Vagina (tissue), 2 donors: ENCODE measurements around the gene TMCC2. TPM values are rescaled to one million over a fixed set of nuclear protein-coding genes. Genes with fewer than 3 reads are reported as not detected.

ENCODE experiments used
- DNase-seq, 2 donors: peaks; one replicate each; pipeline ENCODE4 v3.0.0-alpha.2; 2017; ENCODE audit errors: extremely low spot score in 2 of 2
- H3K27ac ChIP-seq: fragments of 200-600 bp; sonication (generic); one replicate; pipeline ENCODE4 v1.5.1; 2019
- H3K27me3 ChIP-seq: fragments of 200-600 bp; sonication (generic); one replicate; pipeline ENCODE4 v1.5.1; 2019
- H3K36me3 ChIP-seq, 2 donors: fragments of 200-600 bp; sonication (generic); one replicate each; pipeline ENCODE4 v1.5.1; 2017 to 2019
- H3K4me1 ChIP-seq: fragments of 200-600 bp; sonication (generic); one replicate; pipeline ENCODE4 v1.5.1; 2019
- H3K4me3 ChIP-seq, 2 donors: fragments of 200-600 bp; sonication (generic); 1 replicate in 1 of 2; 2 replicates in 1 of 2; pipeline ENCODE4 v1.5.1; 2016 to 2019
- H3K9me3 ChIP-seq: fragments of 200-600 bp; sonication (generic); one replicate; pipeline ENCODE4 v1.5.1; 2019
- CTCF ChIP-seq, 3 experiments: fragments of 450-650 bp in 2 of 3; fragments of 200-600 bp in 1 of 3; sonication (generic) in 1 of 3; IDR thresholded peaks; one replicate each; pipeline ENCODE4 v1.5.1; 2017 to 2019; ENCODE audit warnings: antibody characterized with exemption in 3 of 3, mild to moderate bottlenecking in 2 of 3, moderate library complexity in 2 of 3
- POLR2A ChIP-seq, 2 donors: fragments of 450-650 bp; IDR thresholded peaks; one replicate each; pipeline ENCODE4 v1.6.1; 2017; ENCODE audit warnings: antibody characterized with exemption in 2 of 2, mild to moderate bottlenecking in 2 of 2, moderate library complexity in 2 of 2
- POLR2AphosphoS5 ChIP-seq, 2 donors: sonication (generic); formaldehyde crosslinking; IDR thresholded peaks; one replicate each; pipeline ENCODE4 v1.9.0; 2017; ENCODE audit warnings: antibody characterized with exemption in 2 of 2, mild to moderate bottlenecking in 2 of 2, low read depth in 1 of 2; ENCODE audit not compliant: insufficient read depth in 1 of 2
- intact Hi-C: fragments of 100-400 bp; cut with DNase I; formaldehyde crosslinking; loops from one replicate; pipeline ENCODE4 v1.15.1; 2023
- total RNA-seq: library from RNA; depleted of rRNA; stranded (reverse); fragments of >200 nt; gene quantifications from one replicate; pipeline ENCODE4 v1.2.3, GENCODE V29; 2016

TMCC2 gene
- total RNA-seq, 1 donor from 2014 or later = 4.9 TPM

- Histone ChIP-seq H3K9me3 (no peaks in the 10 kb centered on the region), H3K4me1 (peaks cover 32% of the 10 kb centered on the region), H3K27me3 (no peaks in the 10 kb centered on the region), H3K36me3 (no peaks in the 10 kb centered on the region), H3K4me3 (no peak overlapping the region), H3K27ac (no peak overlapping the region)
- intact Hi-C loops = loop anchor here (5.0 kb wide), 1 partner anchor 58 kb away; no protein-coding TSS in a partner anchor
- DNase-seq = no peak
- TF ChIP-seq POLR2A (IDR thresholded peaks at IDR 0.05) (no peak), CTCF (IDR thresholded peaks at IDR 0.05) (no peak), POLR2AphosphoS5 (IDR thresholded peaks at IDR 0.05; ENCODE audit: insufficient read depth in 1 of 2, low read depth in 1 of 2) (no peak)
Observed at GRCh38 chr1:205269711-205270110, 42.0 kb downstream of the TMCC2 start.

DNA sequence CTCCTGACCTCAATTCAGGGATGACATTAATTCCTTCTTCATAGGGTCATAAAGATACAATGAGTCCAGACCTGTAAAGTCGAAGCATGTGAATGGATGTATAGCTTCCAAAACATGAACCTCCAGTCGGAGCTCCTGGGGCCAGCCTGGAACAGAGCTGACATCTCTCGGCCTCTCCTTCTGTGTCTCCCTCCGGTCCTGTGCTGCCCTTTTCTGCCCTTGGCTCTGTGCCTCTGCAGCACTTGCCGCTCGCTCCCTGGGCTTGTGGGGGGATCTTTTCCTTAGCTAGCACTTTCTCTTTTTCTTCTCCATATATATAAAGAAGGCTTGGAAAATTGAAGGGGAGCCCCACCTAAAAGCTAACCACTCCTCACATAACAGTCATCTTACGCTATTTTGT, 42.5 kb downstream of the TMCC2 start:
- Histone ChIP-seq H3K27ac (no peak overlapping the region), H3K9me3 (no peaks in the 10 kb centered on the region), H3K36me3 (no peaks in the 10 kb centered on the region), H3K4me1 (peaks cover 32% of the 10 kb centered on the region), H3K27me3 (no peaks in the 10 kb centered on the region), H3K4me3 (no peak overlapping the region)
- DNase-seq = no peak
- TF ChIP-seq CTCF (IDR thresholded peaks at IDR 0.05) = no peak
- TF ChIP-seq POLR2AphosphoS5 (IDR thresholded peaks at IDR 0.05; ENCODE audit: insufficient read depth in 1 of 2, low read depth in 1 of 2) = no peak
- TF ChIP-seq POLR2A (IDR thresholded peaks at IDR 0.05) = no peak
- intact Hi-C loops = loop anchor here (5.0 kb wide), 1 partner anchor 57 kb away; no protein-coding TSS in a partner anchor

DNA sequence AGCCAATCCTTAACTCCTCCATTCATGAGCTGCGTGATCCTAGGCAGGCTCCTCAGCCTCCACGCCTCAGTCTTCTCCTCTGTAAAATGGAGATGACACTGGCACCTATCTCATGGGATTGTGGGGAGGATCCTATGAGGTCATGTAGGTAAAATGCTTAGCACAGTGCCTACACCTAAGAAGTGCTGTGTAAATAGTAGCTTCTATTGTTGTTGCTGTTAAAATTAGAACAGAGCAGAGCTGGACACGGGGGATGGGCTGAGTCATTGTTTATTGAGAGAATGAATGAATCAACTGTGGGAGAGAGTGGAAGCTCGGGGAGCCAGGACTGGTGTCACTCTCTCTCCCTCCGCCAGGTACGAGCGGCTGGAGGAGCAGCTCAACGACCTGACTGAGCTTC, 43.0 kb downstream of the TMCC2 start:
- intact Hi-C loops = loop anchor here (5.0 kb wide), 1 partner anchor 57 kb away; no protein-coding TSS in a partner anchor
- no peak for TF ChIP-seq POLR2AphosphoS5 (IDR thresholded peaks at IDR 0.05; ENCODE audit: insufficient read depth in 1 of 2, low read depth in 1 of 2)
- no peak for TF ChIP-seq CTCF (IDR thresholded peaks at IDR 0.05)
- no peak for TF ChIP-seq POLR2A (IDR thresholded peaks at IDR 0.05)
- DNase-seq = no peak
- H3K4me1 ChIP-seq = peaks cover 37% of the 10 kb centered on the region
- H3K27me3 ChIP-seq = no peaks in the 10 kb centered on the region
- no peak overlapping the region for H3K27ac ChIP-seq
- no peaks in the 10 kb centered on the region for H3K9me3 ChIP-seq
- no peaks in the 10 kb centered on the region for H3K36me3 ChIP-seq
- H3K4me3 ChIP-seq = no peak overlapping the region

GRCh38 chr1:205271277-205271676, 43.5 kb downstream of the TMCC2 start:
- intact Hi-C loops = loop anchor here (5.0 kb wide), 1 partner anchor 56 kb away; no protein-coding TSS in a partner anchor
- no peak for DNase-seq
- Histone ChIP-seq H3K36me3 (no peaks in the 10 kb centered on the region), H3K4me3 (no peak overlapping the region), H3K4me1 (peaks cover 41% of the 10 kb centered on the region), H3K27ac (no peak overlapping the region), H3K9me3 (no peaks in the 10 kb centered on the region), H3K27me3 (no peaks in the 10 kb centered on the region)
- TF ChIP-seq POLR2AphosphoS5 (IDR thresholded peaks at IDR 0.05; ENCODE audit: insufficient read depth in 1 of 2, low read depth in 1 of 2) (no peak), POLR2A (IDR thresholded peaks at IDR 0.05) (no peak), CTCF (IDR thresholded peaks at IDR 0.05) (no peak)

DNA sequence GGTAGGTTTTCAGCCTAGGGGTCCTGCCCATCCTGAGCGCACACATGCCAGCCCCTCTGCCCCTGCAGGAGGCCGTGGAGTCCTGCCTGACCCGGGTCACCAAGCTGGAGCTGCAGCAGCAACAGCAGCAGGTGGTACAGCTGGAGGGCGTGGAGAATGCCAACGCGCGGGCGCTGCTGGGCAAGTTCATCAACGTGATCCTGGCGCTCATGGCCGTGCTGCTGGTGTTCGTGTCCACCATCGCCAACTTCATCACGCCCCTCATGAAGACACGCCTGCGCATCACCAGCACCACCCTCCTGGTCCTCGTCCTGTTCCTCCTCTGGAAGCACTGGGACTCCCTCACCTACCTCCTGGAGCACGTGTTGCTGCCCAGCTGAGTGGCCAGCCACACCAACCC, 44.0 kb downstream of the TMCC2 start:
- no peaks in the 10 kb centered on the region for H3K9me3 ChIP-seq
- no peak overlapping the region for H3K27ac ChIP-seq
- H3K4me3 ChIP-seq = no peak overlapping the region
- TF ChIP-seq CTCF (IDR thresholded peaks at IDR 0.05) (no peak), POLR2A (IDR thresholded peaks at IDR 0.05) (no peak), POLR2AphosphoS5 (IDR thresholded peaks at IDR 0.05; ENCODE audit: insufficient read depth in 1 of 2, low read depth in 1 of 2) (no peak)
- no peak for DNase-seq
- intact Hi-C loops = loop anchor here (5.0 kb wide), 1 partner anchor 56 kb away; no protein-coding TSS in a partner anchor
- no peaks in the 10 kb centered on the region for H3K27me3 ChIP-seq
- no peaks in the 10 kb centered on the region for H3K36me3 ChIP-seq
- H3K4me1 ChIP-seq = peaks cover 38% of the 10 kb centered on the region
